ENCODE measurements around the gene ALPP.
"Not testable (repeated sequence)": the region's sequence is repeated elsewhere in the genome, so short reads cannot be mapped to it uniquely, and the experiment has no call there.

ALPP gene

DNA sequence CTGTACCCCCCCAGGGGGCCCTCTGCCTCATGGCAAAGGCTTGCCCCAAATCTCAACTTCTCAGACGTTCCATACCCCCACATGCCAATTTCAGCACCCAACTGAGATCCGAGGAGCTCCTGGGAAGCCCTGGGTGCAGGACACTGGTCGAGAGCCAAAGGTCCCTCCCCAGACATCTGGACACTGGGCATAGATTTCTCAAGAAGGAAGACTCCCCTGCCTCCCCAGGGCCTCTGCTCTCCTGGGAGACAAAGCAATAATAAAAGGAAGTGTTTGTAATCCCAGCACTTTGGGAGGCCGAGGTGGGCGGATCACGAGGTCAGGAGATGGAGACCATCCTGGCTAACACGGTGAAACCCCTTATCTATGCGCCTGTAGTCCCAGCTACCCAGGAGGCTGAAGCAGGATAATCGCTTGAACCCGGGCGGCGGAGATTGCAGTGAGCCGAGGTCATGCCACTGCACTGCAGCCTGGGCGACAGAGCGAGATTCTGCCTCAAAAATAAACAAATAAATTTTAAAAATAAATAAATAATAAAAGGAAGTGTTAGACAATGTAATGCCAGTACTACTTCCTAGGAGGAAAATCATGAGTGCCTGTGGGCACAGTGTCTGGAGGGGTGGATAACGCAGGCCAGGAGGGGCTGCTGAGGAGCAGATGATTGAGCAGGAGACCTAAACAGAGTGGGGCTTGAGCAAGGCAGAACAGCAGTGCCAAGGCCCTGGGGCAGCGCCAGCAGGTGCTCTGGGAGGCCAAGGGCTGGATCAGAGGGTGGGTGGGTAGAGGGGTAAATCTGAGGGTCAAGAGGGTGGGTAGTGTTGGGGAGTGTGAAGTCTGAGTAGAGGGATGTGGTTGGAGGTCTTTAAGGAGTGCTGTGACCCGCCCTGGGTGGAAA, 4.0 kb downstream of the ALPP start:
- no peak for DNase-seq

DNA sequence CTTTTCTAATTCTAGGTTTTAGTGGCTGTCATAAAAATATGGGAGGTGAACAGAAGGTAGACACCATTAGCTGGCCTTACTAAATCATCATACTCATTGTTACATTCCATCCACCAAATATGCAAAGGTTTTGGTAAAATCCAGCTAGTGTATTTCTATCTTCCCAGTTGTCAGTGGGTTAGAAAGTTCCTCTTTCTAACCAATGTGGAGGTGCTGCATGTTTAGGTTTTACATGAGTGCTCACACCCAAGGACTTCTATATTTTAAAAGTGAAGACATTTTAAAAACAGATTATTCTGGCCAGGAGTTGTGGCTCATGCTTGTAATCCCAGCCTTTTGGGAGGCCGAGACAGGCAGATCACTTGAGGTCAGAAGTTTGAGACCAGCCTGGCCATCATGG, 5.9 kb downstream of the ALPP start:
- no peak for DNase-seq

GRCh38 chr2:232385058-232385457, 6.5 kb downstream of the ALPP start:
- DNase-seq = not testable (repeated sequence)

GRCh38 chr2:232385660-232386489, 7.3 kb downstream of the ALPP start:
- DNase-seq = no peak

GRCh38 chr2:232386490-232386739, 7.9 kb downstream of the ALPP start:
- no peak for DNase-seq

DNA sequence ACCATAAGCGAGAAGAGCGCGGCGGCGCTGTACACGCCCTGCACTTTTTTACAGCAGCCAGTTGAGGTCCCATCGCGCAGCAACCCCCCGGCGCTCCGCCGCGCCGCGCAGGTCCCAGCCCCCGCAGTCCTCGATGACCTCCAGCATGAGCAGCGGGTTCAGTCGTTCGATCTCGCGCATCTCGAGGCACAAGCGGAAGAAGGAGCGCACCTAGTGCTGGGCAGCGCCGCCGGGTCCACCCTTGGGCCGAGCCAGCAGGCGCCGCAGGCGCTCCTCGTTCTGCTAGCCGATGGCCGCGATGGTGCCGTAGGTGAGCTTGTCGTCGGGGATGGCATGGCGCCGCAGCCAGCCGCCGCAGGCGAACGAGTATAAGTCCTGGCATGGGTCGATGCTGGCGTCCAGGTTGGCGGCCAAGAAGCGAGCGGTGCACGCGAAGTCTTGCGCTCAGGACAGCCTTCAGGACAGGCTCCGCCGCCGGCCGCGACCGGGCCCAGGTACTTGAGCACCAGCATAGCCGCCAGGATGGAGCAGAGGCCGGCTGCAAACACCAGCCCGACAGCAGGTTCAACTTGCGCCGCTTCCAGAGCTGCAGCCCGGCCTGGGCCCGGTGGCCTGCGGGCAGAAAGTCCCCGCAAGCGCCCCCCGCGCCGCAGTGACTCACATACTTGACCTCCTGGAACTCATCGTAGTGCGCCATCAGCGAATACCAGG, 8.3 kb downstream of the ALPP start:
- DNase-seq = no peak

GRCh38 chr2:232387451-232388171, 9.1 kb downstream of the ALPP start:
- DNase-seq = no peak

GRCh38 chr2:232388324-232388891, 9.9 kb downstream of the ALPP start:
- no peak for DNase-seq

GRCh38 chr2:232389327-232389726, 10.8 kb downstream of the ALPP start:
- no peak for DNase-seq

- DNase-seq = no peak
Observed at GRCh38 chr2:232390661-232391060, 12.1 kb downstream of the ALPP start.

- no peak for DNase-seq
Observed at GRCh38 chr2:232393556-232393955, 15.0 kb downstream of the ALPP start.

DNA sequence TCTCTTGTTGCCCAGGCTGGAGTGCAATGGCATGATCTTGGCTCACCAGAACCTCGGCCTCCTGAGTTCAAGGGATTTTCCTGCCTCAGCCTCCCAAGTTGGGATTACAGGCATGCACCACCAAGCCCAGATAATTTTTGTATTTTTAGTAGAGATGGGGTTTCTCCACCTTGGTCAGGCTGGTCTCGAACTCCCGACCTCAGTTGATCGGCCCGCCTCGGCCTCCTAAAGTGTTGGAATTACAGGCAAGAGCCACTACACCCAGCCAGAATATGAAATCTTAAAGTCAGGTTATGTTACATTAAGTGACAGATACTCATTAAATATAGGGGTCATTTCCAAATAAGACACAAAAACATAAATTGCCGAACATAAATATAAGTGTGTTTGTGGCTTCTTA, 15.9 kb downstream of the ALPP start:
- not testable (repeated sequence) for DNase-seq

- DNase-seq = no peak
Observed at GRCh38 chr2:232395586-232395985, 17.0 kb downstream of the ALPP start.

GRCh38 chr2:232396683-232397082, 18.1 kb downstream of the ALPP start:
- no peak for DNase-seq

GRCh38 chr2:232398293-232399034, 19.9 kb downstream of the ALPP start:
- DNase-seq = no peak

GRCh38 chr2:232400256-232401015, 21.9 kb downstream of the ALPP start:
- DNase-seq = no peak

- no peak for DNase-seq
Observed at GRCh38 chr2:232402518-232402917, 24.0 kb downstream of the ALPP start.

GRCh38 chr2:232405943-232406510, 27.5 kb downstream of the ALPP start:
- no peak for DNase-seq

DNA sequence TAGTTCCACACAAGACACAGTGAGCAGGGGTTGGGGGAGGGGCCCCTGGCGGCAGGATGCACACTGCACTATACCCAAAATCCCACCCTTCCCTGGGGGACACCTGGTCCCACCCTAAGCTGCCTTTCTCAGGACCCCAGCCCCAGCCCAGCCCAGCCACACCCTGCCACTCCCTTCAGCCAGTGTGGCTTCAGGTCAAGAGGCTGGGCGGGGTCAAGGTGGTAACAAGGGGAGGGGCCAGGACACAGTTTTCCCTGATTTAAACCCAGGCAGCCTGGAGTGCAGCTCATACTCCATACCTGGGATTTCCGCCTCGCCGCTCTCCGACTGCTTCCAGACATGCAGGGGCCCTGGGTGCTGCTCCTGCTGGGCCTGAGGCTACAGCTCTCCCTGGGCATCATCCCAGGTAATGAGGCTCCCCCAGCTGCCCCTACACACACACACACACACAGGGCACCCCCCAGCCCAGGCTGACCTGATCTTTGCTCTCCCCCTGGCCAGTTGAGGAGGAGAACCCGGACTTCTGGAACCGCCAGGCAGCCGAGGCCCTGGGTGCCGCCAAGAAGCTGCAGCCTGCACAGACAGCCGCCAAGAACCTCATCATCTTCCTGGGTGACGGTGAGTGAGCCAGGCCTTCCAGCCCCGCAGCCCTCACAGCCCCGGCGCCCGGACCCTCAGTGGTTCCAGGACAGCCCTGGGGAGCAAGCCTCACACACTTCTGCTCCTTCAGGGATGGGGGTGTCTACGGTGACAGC, 28.2 kb downstream of the ALPP start, which contains the start of gene ALPG:
Gene ALPG, plus strand, starts transcription at position 289 of the 755 bp plus-strand sequence. Its CDS starts 51 bp downstream, at position 340.
- DNase-seq = no peak
